22Rv1 (cell line): ENCODE results near the gene NHLH1.

Source experiments
- ZFX ChIP-seq: fragments of 450-650 bp; IDR thresholded peaks from 2 replicates; pipeline ENCODE4 v1.6.1; 2017; ENCODE audit warnings: antibody characterized with exemption, borderline replicate concordance
- TF ChIP-seq, protein P1 (sequence below): fragments of 450-650 bp; IDR thresholded peaks from 2 replicates; pipeline ENCODE4 v1.5.1; 2017; ENCODE audit warnings: mild to moderate bottlenecking

GRCh38 chr1:160342526-160342925 lies 24.3 kb upstream of the NHLH1 start:
- TF ChIP-seq, protein P1, sequence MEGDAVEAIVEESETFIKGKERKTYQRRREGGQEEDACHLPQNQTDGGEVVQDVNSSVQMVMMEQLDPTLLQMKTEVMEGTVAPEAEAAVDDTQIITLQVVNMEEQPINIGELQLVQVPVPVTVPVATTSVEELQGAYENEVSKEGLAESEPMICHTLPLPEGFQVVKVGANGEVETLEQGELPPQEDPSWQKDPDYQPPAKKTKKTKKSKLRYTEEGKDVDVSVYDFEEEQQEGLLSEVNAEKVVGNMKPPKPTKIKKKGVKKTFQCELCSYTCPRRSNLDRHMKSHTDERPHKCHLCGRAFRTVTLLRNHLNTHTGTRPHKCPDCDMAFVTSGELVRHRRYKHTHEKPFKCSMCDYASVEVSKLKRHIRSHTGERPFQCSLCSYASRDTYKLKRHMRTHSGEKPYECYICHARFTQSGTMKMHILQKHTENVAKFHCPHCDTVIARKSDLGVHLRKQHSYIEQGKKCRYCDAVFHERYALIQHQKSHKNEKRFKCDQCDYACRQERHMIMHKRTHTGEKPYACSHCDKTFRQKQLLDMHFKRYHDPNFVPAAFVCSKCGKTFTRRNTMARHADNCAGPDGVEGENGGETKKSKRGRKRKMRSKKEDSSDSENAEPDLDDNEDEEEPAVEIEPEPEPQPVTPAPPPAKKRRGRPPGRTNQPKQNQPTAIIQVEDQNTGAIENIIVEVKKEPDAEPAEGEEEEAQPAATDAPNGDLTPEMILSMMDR = no peak
- no peak for TF ChIP-seq ZFX
